Neural cell (in vitro differentiated cells): ENCODE measurements around the gene PNKD. TPM values are rescaled to one million over a fixed set of nuclear protein-coding genes. Genes with fewer than 3 reads are reported as not detected.

Experiments used
- H2AFZ ChIP-seq: fragments of 200-600, 300-800 bp; sonication (generic), shearing (Covaris generic); 2 replicates; pipeline ENCODE4 v1.6.0; 2014; ENCODE audit warnings: low read depth, mild to moderate bottlenecking, antibody characterized with exemption, low read length, moderate library complexity
- H3F3A ChIP-seq: fragments of 200-600 bp; shearing (Covaris generic); 2 replicates; pipeline ENCODE4 v1.6.1; 2016; ENCODE audit warnings: mild to moderate bottlenecking, moderate library complexity, mixed read lengths, antibody characterized with exemption, low read length; ENCODE audit not compliant: insufficient read depth, poor library complexity, severe bottlenecking
- H3K27ac ChIP-seq: fragments of 200-600, 300-800 bp; sonication (generic), shearing (Covaris generic); 2 replicates; pipeline ENCODE4 v1.5.1; 2014; ENCODE audit warnings: mild to moderate bottlenecking, low read length, moderate library complexity
- H3K27me3 ChIP-seq: fragments of 300-800, 200-600 bp; sonication (generic), shearing (Covaris generic); 2 replicates; pipeline ENCODE4 v1.6.0; 2014; ENCODE audit warnings: mild to moderate bottlenecking, low read depth, low read length, moderate library complexity; ENCODE audit not compliant: insufficient read depth
- H3K36me3 ChIP-seq: fragments of 300-800, 200-600 bp; sonication (generic), shearing (Covaris generic); 2 replicates; pipeline ENCODE4 v1.5.1; 2014; ENCODE audit warnings: mild to moderate bottlenecking, antibody characterized with exemption, low read length, moderate library complexity; ENCODE audit not compliant: insufficient read depth
- H3K4me2 ChIP-seq: fragments of 300-800, 200-600 bp; sonication (generic), shearing (Covaris generic); 2 replicates; pipeline ENCODE4 v1.6.0; 2014; ENCODE audit warnings: mild to moderate bottlenecking, low read length
- H3K4me3 ChIP-seq: fragments of 300-800, 200-600 bp; sonication (generic), shearing (Covaris generic); 2 replicates; pipeline ENCODE4 v1.5.1; 2014; ENCODE audit warnings: mild to moderate bottlenecking, low read length, moderate library complexity
- H3K79me2 ChIP-seq: fragments of 200-600 bp; shearing (Covaris generic); replicated peaks from 2 replicates; pipeline ENCODE4 v1.6.0; 2014; ENCODE audit warnings: mild to moderate bottlenecking, low read length, moderate library complexity; ENCODE audit not compliant: insufficient read depth
- H3K9ac ChIP-seq: fragments of 300-800, 200-600 bp; sonication (generic), shearing (Covaris generic); 2 replicates; pipeline ENCODE4 v1.6.1; 2016; ENCODE audit warnings: mild to moderate bottlenecking, low read length, mixed read lengths
- H3K9me2 ChIP-seq: fragments of 200-600 bp; shearing (Covaris generic); 2 replicates; pipeline ENCODE4 v1.6.1; 2016; ENCODE audit warnings: mild to moderate bottlenecking, low read length, mixed read lengths; ENCODE audit not compliant: insufficient read depth
- H3K9me3 ChIP-seq: fragments of 200-600, 300-800 bp; sonication (generic), shearing (Covaris generic); 2 replicates; pipeline ENCODE4 v1.6.1; 2016; ENCODE audit warnings: mild to moderate bottlenecking, mixed run types, low read length, moderate library complexity, mixed read lengths
- H4K20me1 ChIP-seq: fragments of 200-600 bp; shearing (Covaris generic); 2 replicates; pipeline ENCODE4 v1.6.1; 2016; ENCODE audit warnings: mild to moderate bottlenecking, mixed run types; ENCODE audit not compliant: insufficient read depth
- EP300 ChIP-seq: fragments of 450-650 bp; conservative IDR thresholded peaks from 2 replicates; pipeline ENCODE4 v1.6.1; 2014; ENCODE audit warnings: antibody characterized with exemption, mild to moderate bottlenecking, moderate library complexity; ENCODE audit not compliant: poor library complexity, severe bottlenecking
- EZH2 ChIP-seq: fragments of 200-600, 300-800 bp; shearing (Covaris generic), sonication (generic); IDR thresholded peaks from 2 replicates; pipeline ENCODE4 v1.6.1; 2014; ENCODE audit warnings: antibody characterized with exemption, low read length, borderline replicate concordance, mild to moderate bottlenecking; ENCODE audit not compliant: insufficient read depth, poor library complexity, severe bottlenecking
- MXI1 ChIP-seq: fragments of 450-650 bp; conservative IDR thresholded peaks from 2 replicates; pipeline ENCODE4 v1.6.1; 2014; ENCODE audit warnings: antibody characterized with exemption, mild to moderate bottlenecking; ENCODE audit not compliant: poor library complexity, severe bottlenecking
- POLR2AphosphoS5 ChIP-seq: IDR thresholded peaks from 2 replicates; pipeline ENCODE4 v1.6.1; 2012
- RAD21 ChIP-seq: fragments of 450-650 bp; conservative IDR thresholded peaks from 2 replicates; pipeline ENCODE4 v1.6.1; 2014; ENCODE audit warnings: antibody characterized with exemption, mild to moderate bottlenecking, moderate library complexity
- SMC3 ChIP-seq: fragments of 450-650 bp; conservative IDR thresholded peaks from 2 replicates; pipeline ENCODE4 v1.6.1; 2014; ENCODE audit warnings: antibody characterized with exemption, mild to moderate bottlenecking, moderate library complexity; ENCODE audit not compliant: poor library complexity
- TAF1 ChIP-seq: IDR thresholded peaks from 2 replicates; pipeline ENCODE4 v1.6.1; 2012; ENCODE audit warnings: low read depth
- polyA plus RNA-seq: library from polyadenylated mRNA; depleted of rRNA; stranded (reverse); fragments of >200 nt; gene quantifications from 2 replicates; pipeline ENCODE4 v1.2.3, GENCODE V29; 2014
- TF ChIP-seq, protein P1 (sequence below): IDR thresholded peaks from 2 replicates; pipeline ENCODE4 v1.6.1; 2012; ENCODE audit warnings: borderline replicate concordance
- TF ChIP-seq, protein P2 (sequence below): fragments of 450-650 bp; IDR thresholded peaks from 2 replicates; pipeline ENCODE4 v1.5.1; 2014; ENCODE audit warnings: antibody characterized with exemption, mild to moderate bottlenecking, moderate library complexity; ENCODE audit not compliant: poor library complexity, severe bottlenecking

The PNKD gene
- polyA plus RNA-seq, 1 donor from 2014 or later = 59.7 TPM

DNA sequence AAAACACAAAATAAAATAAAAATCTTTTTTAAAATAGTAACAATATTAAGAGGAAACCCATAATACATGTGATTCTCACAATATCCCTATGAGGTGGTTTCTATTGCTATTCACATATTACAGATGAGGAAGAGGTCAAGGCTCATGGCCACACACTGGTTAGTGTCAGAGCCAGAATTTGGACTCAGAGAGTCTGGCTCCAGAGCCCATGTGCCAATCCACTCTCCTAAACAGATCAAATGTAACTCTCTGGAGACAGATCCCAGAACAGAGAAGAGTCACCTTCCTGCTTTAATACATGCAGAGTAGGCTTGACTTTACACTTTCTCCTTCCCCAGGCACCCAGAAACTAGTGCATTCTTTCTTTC lies 101.6 kb downstream of the PNKD start:
- TF ChIP-seq RAD21 = no peak
- no peak for TF ChIP-seq MXI1
- TF ChIP-seq POLR2AphosphoS5 = no peak
- TF ChIP-seq EP300 = no peak
- no peak for TF ChIP-seq TAF1
- TF ChIP-seq, protein P1, sequence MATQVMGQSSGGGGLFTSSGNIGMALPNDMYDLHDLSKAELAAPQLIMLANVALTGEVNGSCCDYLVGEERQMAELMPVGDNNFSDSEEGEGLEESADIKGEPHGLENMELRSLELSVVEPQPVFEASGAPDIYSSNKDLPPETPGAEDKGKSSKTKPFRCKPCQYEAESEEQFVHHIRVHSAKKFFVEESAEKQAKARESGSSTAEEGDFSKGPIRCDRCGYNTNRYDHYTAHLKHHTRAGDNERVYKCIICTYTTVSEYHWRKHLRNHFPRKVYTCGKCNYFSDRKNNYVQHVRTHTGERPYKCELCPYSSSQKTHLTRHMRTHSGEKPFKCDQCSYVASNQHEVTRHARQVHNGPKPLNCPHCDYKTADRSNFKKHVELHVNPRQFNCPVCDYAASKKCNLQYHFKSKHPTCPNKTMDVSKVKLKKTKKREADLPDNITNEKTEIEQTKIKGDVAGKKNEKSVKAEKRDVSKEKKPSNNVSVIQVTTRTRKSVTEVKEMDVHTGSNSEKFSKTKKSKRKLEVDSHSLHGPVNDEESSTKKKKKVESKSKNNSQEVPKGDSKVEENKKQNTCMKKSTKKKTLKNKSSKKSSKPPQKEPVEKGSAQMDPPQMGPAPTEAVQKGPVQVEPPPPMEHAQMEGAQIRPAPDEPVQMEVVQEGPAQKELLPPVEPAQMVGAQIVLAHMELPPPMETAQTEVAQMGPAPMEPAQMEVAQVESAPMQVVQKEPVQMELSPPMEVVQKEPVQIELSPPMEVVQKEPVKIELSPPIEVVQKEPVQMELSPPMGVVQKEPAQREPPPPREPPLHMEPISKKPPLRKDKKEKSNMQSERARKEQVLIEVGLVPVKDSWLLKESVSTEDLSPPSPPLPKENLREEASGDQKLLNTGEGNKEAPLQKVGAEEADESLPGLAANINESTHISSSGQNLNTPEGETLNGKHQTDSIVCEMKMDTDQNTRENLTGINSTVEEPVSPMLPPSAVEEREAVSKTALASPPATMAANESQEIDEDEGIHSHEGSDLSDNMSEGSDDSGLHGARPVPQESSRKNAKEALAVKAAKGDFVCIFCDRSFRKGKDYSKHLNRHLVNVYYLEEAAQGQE = no peak
- TF ChIP-seq SMC3 = no peak
- no peak for TF ChIP-seq EZH2
- TF ChIP-seq, protein P2, sequence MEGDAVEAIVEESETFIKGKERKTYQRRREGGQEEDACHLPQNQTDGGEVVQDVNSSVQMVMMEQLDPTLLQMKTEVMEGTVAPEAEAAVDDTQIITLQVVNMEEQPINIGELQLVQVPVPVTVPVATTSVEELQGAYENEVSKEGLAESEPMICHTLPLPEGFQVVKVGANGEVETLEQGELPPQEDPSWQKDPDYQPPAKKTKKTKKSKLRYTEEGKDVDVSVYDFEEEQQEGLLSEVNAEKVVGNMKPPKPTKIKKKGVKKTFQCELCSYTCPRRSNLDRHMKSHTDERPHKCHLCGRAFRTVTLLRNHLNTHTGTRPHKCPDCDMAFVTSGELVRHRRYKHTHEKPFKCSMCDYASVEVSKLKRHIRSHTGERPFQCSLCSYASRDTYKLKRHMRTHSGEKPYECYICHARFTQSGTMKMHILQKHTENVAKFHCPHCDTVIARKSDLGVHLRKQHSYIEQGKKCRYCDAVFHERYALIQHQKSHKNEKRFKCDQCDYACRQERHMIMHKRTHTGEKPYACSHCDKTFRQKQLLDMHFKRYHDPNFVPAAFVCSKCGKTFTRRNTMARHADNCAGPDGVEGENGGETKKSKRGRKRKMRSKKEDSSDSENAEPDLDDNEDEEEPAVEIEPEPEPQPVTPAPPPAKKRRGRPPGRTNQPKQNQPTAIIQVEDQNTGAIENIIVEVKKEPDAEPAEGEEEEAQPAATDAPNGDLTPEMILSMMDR = no peak
- Histone ChIP-seq H3K36me3 (no peaks in the 10 kb centered on the region), H3K9ac (no peak overlapping the region), H3K27ac (no peak overlapping the region), H3K27me3 (peaks cover 9% of the 10 kb centered on the region), H3K9me2 (no peaks in the 10 kb centered on the region), H3K9me3 (no peaks in the 10 kb centered on the region), H3K4me2 (no peak overlapping the region), H3F3A (no peaks in the 10 kb centered on the region), H3K79me2 (no peaks in the 10 kb centered on the region), H2AFZ (no peak overlapping the region), H4K20me1 (no peaks in the 10 kb centered on the region), H3K4me3 (no peak overlapping the region)

DNA sequence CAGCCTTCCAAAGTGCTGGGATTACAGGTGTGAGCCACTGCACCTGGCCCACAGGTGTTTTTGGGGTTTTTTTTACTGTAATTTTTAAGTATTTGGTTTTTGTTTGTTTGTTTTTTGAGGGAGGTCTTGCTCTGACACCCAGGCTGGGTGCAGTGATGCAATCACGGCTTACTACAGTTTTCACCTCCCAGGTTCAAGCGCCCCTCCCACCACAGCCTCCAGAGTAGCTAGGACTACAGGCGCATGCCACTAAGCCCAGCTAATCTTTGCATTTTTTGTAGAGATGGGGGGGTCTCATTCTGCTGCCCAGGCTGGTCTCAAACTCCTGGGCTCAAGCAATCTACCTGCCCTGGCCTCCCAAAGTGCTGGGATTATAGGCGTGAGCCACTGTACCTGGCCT lies 104.5 kb downstream of the PNKD start:
- no peaks in the 10 kb centered on the region for H4K20me1 ChIP-seq
- no peak for TF ChIP-seq POLR2AphosphoS5
- TF ChIP-seq SMC3 = no peak
- TF ChIP-seq EP300 = no peak
- TF ChIP-seq, protein P2 = no peak
- no peak for TF ChIP-seq RAD21
- TF ChIP-seq EZH2 = no peak
- TF ChIP-seq, protein P1 = no peak
- TF ChIP-seq MXI1 = no peak
- no peak overlapping the region for H3K27ac ChIP-seq
- H3F3A ChIP-seq = no peaks in the 10 kb centered on the region
- H3K27me3 ChIP-seq = no peaks in the 10 kb centered on the region
- H3K9me2 ChIP-seq = no peaks in the 10 kb centered on the region
- H3K9me3 ChIP-seq = no peaks in the 10 kb centered on the region
- no peak overlapping the region for H2AFZ ChIP-seq
- H3K4me3 ChIP-seq = no peak overlapping the region
- H3K36me3 ChIP-seq = no peaks in the 10 kb centered on the region
- no peak overlapping the region for H3K9ac ChIP-seq
- no peak overlapping the region for H3K4me2 ChIP-seq
- no peaks in the 10 kb centered on the region for H3K79me2 ChIP-seq
